Fibroblast of gingiva (primary cell): ENCODE results near the gene VBP1.
"Not testable (repeated sequence)": the region's sequence is repeated elsewhere in the genome, so short reads cannot be mapped to it uniquely, and the experiment has no call there.

Source experiments
- DNase-seq: peaks from one replicate; pipeline ENCODE4 v3.0.0-alpha.2; 2011; ENCODE audit warnings: low read depth

Gene VBP1

GRCh38 chrX:155216179-155216939 lies at the start of gene VBP1:
TSS of gene VBP1 (plus strand) at chrX:155216460. CDS start at chrX:155216483, 23 bp downstream.
- DNase-seq: peak; percentile 97

- DNase-seq: no peak
Measured at GRCh38 chrX:155169881-155170280, 46.4 kb upstream of the VBP1 start.

GRCh38 chrX:155179346-155179997 lies 36.8 kb upstream of the VBP1 start:
- DNase-seq: no peak

- DNase-seq: no peak
Measured at GRCh38 chrX:155188786-155189185, 27.5 kb upstream of the VBP1 start.

- no peak for DNase-seq
Measured at GRCh38 chrX:155211208-155211607, 5.1 kb upstream of the VBP1 start.

- no peak for DNase-seq
Measured at GRCh38 chrX:155213731-155214130, 2.5 kb upstream of the VBP1 start.

- DNase-seq: no peak
Measured at GRCh38 chrX:155215443-155216178, 649 bp upstream of the VBP1 start.

- peak; percentile 0 for DNase-seq
Measured at GRCh38 chrX:155216940-155217440, 730 bp downstream of the VBP1 start.

- no peak for DNase-seq
Measured at GRCh38 chrX:155218777-155219176, 2.5 kb downstream of the VBP1 start.

GRCh38 chrX:155221351-155221750 lies 5.1 kb downstream of the VBP1 start:
- no peak for DNase-seq

GRCh38 chrX:155223746-155224145 lies 7.5 kb downstream of the VBP1 start:
- DNase-seq: not testable (repeated sequence)

- DNase-seq: no peak
Measured at GRCh38 chrX:155225774-155226173, 9.5 kb downstream of the VBP1 start.

- no peak for DNase-seq
Measured at GRCh38 chrX:155231163-155231562, 14.9 kb downstream of the VBP1 start.

GRCh38 chrX:155235891-155236290 lies 19.6 kb downstream of the VBP1 start:
- DNase-seq: no peak

- DNase-seq: no peak
Measured at GRCh38 chrX:155237719-155238118, 21.5 kb downstream of the VBP1 start.

- no peak for DNase-seq
Measured at GRCh38 chrX:155242300-155242699, 26.0 kb downstream of the VBP1 start.

GRCh38 chrX:155246748-155247147 lies 30.5 kb downstream of the VBP1 start:
- DNase-seq: no peak

- no peak for DNase-seq
Measured at GRCh38 chrX:155247497-155247896, 31.2 kb downstream of the VBP1 start.

- no peak for DNase-seq
Measured at GRCh38 chrX:155251391-155251790, 35.1 kb downstream of the VBP1 start.

GRCh38 chrX:155259752-155260151 lies 43.5 kb downstream of the VBP1 start:
- DNase-seq: no peak

- DNase-seq: no peak
Measured at GRCh38 chrX:155262970-155263754, 46.9 kb downstream of the VBP1 start.
